ENCODE results near the gene TPM2.

Gene TPM2

GRCh38 chr9:35718721-35719511, 29.2 kb upstream of the TPM2 start:
- no peak for DNase-seq (ENCODE audit: low spot score)

GRCh38 chr9:35717132-35717870, 27.6 kb upstream of the TPM2 start:
- DNase-seq (ENCODE audit: low spot score) = no peak

DNA sequence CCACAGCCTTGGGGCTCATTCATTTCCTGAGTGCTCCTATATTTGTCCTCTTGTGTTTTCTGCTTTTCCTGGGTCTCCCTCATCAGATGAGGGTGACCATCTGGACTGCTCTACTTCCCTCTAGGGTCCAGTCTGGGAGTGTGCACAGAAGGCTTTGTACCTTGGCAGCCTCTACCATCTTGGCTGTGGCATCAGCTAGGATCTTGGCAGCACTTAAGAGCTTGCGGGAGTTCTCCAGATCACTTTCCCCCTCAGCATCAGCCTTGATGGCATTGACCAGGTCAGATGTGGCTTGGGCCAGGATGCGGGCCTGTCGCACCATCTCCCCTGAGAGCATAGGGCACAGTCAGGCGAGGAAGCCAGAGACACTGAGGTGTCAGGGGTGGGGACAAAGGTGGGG, 26.5 kb upstream of the TPM2 start:
- DNase-seq (ENCODE audit: low spot score) = no peak

GRCh38 chr9:35714579-35715252, 25.0 kb upstream of the TPM2 start:
- DNase-seq (ENCODE audit: low spot score) = no peak

DNA sequence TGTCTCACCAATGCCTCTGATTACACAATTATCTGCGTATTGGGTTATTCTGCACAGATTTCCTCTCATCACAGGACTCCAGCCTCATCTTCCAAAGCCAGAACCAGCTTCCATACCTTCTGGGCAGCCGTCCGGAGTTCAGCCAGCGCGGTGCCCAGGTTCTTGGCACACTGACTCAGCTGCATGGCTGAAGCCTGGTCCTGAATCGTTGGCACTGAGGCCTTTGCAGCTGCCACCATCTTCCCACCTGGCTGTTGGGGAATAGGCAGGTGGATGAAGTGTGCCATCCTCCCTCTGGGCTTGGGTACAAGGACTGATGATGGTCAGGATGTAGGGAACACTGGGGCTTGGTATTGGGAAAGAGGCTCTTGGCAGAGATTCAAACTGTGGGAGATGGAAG, 24.4 kb upstream of the TPM2 start:
- DNase-seq (ENCODE audit: low spot score) = no peak

DNA sequence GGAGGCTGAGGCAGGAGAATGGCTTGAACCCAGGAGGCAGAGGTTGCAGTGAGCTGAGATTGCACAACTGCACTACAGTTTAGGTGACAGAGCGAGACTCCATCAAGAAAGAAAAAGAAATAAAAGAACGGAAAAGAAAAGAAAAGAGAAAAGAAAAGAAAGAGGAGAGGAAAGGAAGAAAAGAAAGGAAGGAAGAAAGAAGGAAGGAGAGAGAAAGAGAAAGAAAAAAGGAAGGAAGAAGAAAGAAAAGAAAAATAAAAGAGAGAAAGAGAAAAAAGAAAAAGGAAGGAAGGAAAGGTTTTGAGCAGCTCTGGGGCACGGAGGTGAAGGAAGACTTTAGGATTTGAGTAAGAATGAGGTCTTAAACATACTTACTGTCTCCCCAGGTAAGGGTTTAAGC, 23.9 kb upstream of the TPM2 start:
- no peak for DNase-seq (ENCODE audit: low spot score)

DNA sequence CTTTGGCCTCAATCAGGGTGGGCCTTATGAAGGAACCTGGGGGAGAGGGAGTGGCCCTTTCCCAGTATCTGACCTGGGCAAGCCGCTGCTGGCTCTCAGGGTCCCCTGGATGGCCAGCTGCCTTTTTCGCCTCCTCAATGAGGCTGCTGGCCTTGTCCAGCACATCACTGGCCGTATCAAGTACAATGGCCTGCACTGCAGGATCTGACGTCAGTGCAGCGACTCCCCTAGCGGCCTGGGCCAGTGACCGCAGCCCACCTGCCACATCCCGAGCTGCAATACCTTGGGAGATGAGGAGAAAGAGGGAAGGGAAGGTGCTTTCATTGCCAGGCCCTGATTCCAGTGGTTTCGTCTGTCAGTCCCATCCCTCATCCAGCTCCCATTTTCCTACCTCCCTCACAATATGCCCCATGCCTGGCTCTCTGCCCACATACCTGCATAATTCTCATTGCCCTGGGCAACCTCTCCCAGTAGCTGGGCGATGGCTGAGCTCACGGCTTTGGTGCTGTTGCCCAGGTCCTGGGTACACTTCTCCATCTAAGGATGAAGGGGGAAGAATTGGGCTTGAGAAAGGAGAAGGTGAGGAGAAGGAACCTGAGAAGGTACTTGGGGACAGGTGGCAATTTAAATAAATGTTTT, 23.2 kb upstream of the TPM2 start:
- no peak for DNase-seq (ENCODE audit: low spot score)

GRCh38 chr9:35711501-35712428, 22.0 kb upstream of the TPM2 start:
- no peak for DNase-seq (ENCODE audit: low spot score)

- DNase-seq (ENCODE audit: low spot score) = no peak
Measured at GRCh38 chr9:35710818-35711500, 21.2 kb upstream of the TPM2 start.

GRCh38 chr9:35708146-35708545, 18.4 kb upstream of the TPM2 start:
- no peak for DNase-seq (ENCODE audit: low spot score)

DNA sequence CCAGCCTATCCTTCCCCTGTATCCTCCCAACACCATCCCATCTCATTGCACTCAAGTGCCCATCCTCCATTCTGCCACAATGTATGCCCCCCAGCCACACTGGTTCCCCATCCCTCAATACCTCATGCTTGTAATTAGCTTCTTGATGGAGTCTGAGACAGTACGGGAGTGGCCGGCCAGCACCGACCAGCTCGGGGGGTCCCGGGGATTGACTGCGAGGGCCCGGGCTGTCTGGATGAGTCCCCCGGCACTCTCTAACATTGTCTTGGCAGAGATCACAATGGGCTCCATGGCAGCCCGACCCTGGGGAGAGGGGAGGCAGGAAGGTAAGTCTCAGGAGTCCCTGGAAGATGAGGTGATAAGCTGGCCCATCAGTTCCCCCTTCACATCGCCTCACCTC, 17.2 kb upstream of the TPM2 start:
- DNase-seq (ENCODE audit: low spot score) = no peak

- DNase-seq (ENCODE audit: low spot score) = no peak
Measured at GRCh38 chr9:35705836-35706430, 16.2 kb upstream of the TPM2 start.

DNA sequence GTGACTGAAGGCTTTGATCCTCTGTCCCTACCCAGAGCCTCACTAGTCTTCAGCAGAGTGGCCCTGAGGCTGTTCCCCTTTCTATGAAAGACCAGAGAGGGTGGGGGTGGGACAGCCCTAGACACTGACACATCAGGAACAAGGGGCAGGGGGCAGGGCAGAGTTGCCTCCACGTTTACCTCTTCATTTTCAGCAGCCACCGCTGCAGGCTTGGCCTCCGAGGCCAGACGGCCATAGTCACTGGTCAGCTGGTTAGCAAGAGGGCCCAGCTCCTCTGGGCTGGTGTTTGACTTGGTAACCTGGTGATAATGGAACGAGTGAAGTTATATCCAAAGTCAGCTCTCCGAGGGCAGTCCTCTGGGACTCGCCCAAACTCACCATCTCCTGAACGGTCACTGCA, 15.6 kb upstream of the TPM2 start:
- DNase-seq (ENCODE audit: low spot score) = no peak

DNA sequence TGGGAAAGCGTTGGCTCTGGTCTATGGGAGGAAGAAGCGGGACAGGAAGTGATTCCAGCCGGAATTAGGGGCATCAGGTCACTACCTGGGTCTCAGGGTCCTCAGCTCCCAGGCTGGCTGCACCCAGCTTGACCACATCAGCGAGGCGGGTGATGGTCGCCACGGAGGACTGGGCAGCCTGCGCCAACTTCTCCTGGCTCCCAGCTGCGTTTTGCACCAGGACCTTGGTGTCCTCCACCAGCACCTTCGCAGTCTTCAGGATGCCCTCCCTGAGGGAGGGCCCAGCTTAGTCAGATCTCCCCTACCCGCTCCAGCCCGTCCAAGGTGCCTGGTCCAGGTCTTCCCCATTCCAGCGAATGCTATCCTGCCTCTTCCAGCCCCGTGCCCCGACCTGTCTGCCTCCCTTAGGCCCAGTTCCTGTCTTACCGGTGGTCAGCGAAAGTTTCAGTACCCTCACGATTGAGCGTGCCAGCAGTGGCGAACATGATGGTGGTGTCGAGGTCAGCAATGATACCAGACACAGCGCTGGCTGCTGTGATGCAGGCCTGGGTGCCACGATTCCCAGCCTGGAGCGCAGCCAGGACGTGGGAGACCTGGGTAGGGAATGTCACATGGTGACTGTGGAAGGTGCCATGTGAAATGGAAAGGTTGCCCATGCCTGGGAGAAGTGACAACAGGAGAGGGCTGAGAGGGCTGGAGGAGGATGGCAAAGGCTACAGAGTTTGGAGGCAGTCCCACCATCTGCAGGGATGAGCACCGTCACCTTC, 14.4 kb upstream of the TPM2 start:
- DNase-seq (ENCODE audit: low spot score) = no peak

GRCh38 chr9:35702696-35703095, 13.0 kb upstream of the TPM2 start:
- DNase-seq (ENCODE audit: low spot score) = no peak

DNA sequence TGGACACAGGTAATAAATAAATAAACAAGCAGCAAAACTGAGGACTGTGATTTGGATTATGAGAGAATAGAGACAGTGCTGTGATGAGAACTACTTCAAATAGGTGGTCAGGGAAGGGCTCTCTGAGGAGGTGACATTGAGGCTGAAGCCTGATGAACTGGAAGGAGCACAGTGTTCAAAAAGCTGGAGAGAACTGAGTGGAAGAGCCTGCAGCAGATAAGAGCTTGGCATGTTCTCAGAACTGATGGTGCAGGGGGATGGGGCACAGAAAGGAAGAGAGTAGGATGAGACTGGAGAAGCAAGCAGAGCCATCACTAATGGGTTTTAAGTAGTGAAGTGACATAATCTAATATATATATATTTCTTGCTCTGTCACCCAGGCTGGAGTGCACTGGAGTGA, 11.2 kb upstream of the TPM2 start:
- DNase-seq (ENCODE audit: low spot score) = no peak

- no peak for DNase-seq (ENCODE audit: low spot score)
Measured at GRCh38 chr9:35700031-35700430, 10.3 kb upstream of the TPM2 start.

DNA sequence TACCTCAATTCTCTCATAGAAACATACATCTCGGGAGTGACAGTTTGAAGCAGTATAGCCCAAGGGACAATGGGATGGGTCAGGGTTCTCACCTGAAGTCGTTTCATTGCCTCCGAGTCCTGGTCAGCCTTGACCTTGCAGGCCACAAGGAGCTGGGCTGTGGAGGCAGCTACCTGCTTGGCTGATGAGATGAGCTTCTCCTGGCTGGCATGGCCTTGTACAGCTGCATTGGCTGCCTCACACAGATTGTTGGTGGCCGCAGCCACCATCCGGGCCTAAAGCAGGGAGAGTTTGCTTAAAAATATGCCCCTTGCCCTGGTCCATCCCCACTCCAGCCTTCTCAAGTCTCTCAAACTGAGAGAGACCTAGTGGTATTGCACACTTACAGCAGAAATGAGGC, 8.5 kb upstream of the TPM2 start:
- DNase-seq (ENCODE audit: low spot score) = no peak

DNA sequence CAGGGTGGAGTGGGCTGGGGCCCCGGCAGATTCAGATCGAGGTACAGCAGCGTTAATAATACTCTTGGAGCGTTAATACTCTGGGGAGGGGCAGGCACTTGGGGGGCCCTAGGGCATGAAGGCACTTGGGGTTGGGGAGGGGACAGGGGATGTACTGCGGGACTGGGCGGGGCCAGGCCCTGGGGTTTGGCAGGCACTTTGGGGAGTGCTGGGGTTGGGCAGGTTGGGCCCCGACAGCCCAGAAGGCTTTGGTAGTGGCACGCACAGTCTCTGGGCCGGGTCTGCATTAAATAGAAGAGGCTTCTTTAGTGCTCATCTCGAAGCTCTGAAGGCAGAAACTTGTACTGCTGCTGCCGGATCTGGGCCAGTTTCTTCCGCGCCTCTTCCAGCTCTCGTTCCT, 7.8 kb upstream of the TPM2 start:
- DNase-seq (ENCODE audit: low spot score) = no peak

Data from GM03348 (cell line).